H1 (cell line): ENCODE data around the gene RGL1. TPM values are rescaled to one million over a fixed set of nuclear protein-coding genes. Genes with fewer than 3 reads are reported as not detected.

Experiments
- ASH2L ChIP-seq: fragments of 200-600, 300-600 bp; sonication (generic); IDR thresholded peaks from one replicate; pipeline ENCODE4 v1.7.1; 2017; ENCODE audit warnings: low read length
- ATF2 ChIP-seq: IDR thresholded peaks from 2 replicates; pipeline ENCODE4 v1.6.1; 2012; ENCODE audit warnings: low read length, inconsistent platforms
- BRCA1 ChIP-seq: IDR thresholded peaks from 2 replicates; pipeline ENCODE4 v1.6.1; 2012; ENCODE audit warnings: low read depth, low read length, improper control_type of control experiment
- CHD7 ChIP-seq: fragments of 300-600 bp; sonication (generic); IDR thresholded peaks from 2 replicates; pipeline ENCODE4 v1.7.1; 2012; ENCODE audit warnings: low read length, moderate library complexity, mild to moderate bottlenecking, inconsistent platforms; ENCODE audit not compliant: insufficient replicate concordance
- GTF2F1 ChIP-seq: IDR thresholded peaks from 2 replicates; pipeline ENCODE4 v1.6.1; 2012; ENCODE audit warnings: low read depth, low read length, improper control_type of control experiment, borderline replicate concordance
- POLR2AphosphoS5 ChIP-seq: IDR thresholded peaks from 2 replicates; pipeline ENCODE4 v1.6.1; 2011; ENCODE audit warnings: low read depth, low read length
- SIN3A ChIP-seq, 2 experiments: IDR thresholded peaks in 1 of 2; conservative IDR thresholded peaks in 1 of 2; 2 replicates each; pipeline ENCODE4 v1.6.1; 2011 to 2012; ENCODE audit warnings: low read length in 2 of 2, improper control_type of control experiment in 1 of 2, low read depth in 1 of 2, mild to moderate bottlenecking in 1 of 2
- SIRT6 ChIP-seq: IDR thresholded peaks from one replicate; pipeline ENCODE4 v1.7.1; 2012; ENCODE audit warnings: low read length, inconsistent platforms
- TAF7 ChIP-seq: optimal IDR thresholded peaks from 2 replicates; pipeline ENCODE3; 2011; ENCODE audit warnings: low read depth, mild to moderate bottlenecking, inconsistent platforms, low read length, moderate library complexity, borderline replicate concordance
- TBP ChIP-seq: IDR thresholded peaks from 2 replicates; pipeline ENCODE4 v1.6.1; 2011; ENCODE audit warnings: low read depth, low read length, improper control_type of control experiment
- TCF12 ChIP-seq: IDR thresholded peaks from 2 replicates; pipeline ENCODE4 v1.6.1; 2011; ENCODE audit warnings: low read depth, mild to moderate bottlenecking, low read length
- polyA plus RNA-seq, 7 experiments: library from polyadenylated mRNA; depleted of rRNA in 3 of 7; stranded (reverse) in 5 of 7; unstranded in 2 of 7; fragments of >200 nt in 5 of 7; fragments of 200-250 nt in 2 of 7; gene quantifications; 1 replicate in 5 of 7; 2 replicates in 1 of 7; 4 replicates in 1 of 7; pipeline versions ENCODE4 v1.2.1 to v1.2.3, GENCODE V29; 2011 to 2013; ENCODE audit warnings: missing spikeins in 2 of 7, mixed read lengths in 2 of 7
- total RNA-seq: library from RNA; stranded (reverse); fragmentation: NEBNext Ultra II Directional; extraction: Animal tissue kit (Norgen Biotek cat#: 25700); gene quantifications from 2 replicates; pipeline ENCODE4 v1.2.1, GENCODE V29; 2021

Gene RGL1
- total and polyA plus RNA-seq, 2 of the 8 experiments (the other 6 are each of a cell fraction or from before 2014, with no cell fraction given): 0.98 to 2.4 TPM

GRCh38 chr1:183800449-183800848 lies 4.5 kb upstream of the RGL1 start (continued):
- TF ChIP-seq CHD7 (no peak), BRCA1 (no peak), TBP (no peak), ASH2L (no peak), SIRT6 (no peak), SIN3A (conservative IDR thresholded peaks at IDR 0.05 in 1 of 2, IDR thresholded peaks at IDR 0.05 in 1 of 2; ENCODE audit: low read depth in 1 of 2, low read length in 2 of 2) (no peak), TAF7 (no peak), ATF2 (no peak), POLR2AphosphoS5 (no peak), GTF2F1 (no peak), TCF12 (no peak)
